Measurements from ENCODE around the gene IVNS1ABP. TPM values are rescaled to one million over a fixed set of nuclear protein-coding genes. Genes with fewer than 3 reads are reported as not detected.

The IVNS1ABP gene
- total and polyA plus RNA-seq, 10 of the 15 experiments (the other 5 are each of a cell fraction or from before 2014, with no cell fraction given): 19.2 to 154 (median 43.9) TPM

DNA sequence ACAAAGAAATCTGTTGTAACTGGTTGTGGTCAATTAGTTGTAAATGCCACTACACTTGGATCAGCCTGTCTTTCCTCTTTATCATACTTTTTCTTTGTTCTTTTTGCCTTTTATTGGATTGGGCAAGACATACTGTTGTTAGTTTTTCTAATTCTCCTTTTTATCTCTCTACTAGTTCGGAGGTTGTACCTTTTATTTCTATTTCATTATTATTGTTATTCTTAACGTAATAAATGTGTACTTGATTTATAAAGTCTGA is 59.2 kb downstream of the IVNS1ABP start:
- FAIRE-seq: no peak
- no TSS peak for BruUV-seq (replicated peaks)
- Histone ChIP-seq H3K4me3 (no peak overlapping the region), H3K79me2 (ENCODE audit: control insufficient read depth, insufficient read depth, low read length) (no peaks in the 10 kb centered on the region), H2AFZ (ENCODE audit: control insufficient read depth, low read depth, low read length) (no peak overlapping the region), H3K27me3 (replicated peaks in 1 of 2; ENCODE audit: control insufficient read depth in 2 of 2, insufficient read depth in 2 of 2, low read length in 1 of 2) (no peaks in the 10 kb centered on the region), H3K27ac (ENCODE audit: control insufficient read depth, insufficient read depth) (no peak overlapping the region), H3K4me2 (ENCODE audit: control insufficient read depth, insufficient read depth) (no peak overlapping the region), H3K4me1 (ENCODE audit: control insufficient read depth, insufficient read depth, low read length) (no peaks in the 10 kb centered on the region), H3K9me3 (replicated peaks; ENCODE audit: control insufficient read depth, insufficient read depth, low read length) (no peaks in the 10 kb centered on the region), H3K9ac (ENCODE audit: control insufficient read depth, insufficient read depth, low read length) (no peak overlapping the region), H3K36me3 (ENCODE audit: control insufficient read depth in 2 of 2, insufficient read depth in 2 of 2, low read length in 1 of 2) (no peaks in the 10 kb centered on the region), H4K20me1 (ENCODE audit: control insufficient read depth, insufficient read depth) (no peaks in the 10 kb centered on the region)
- SMC1A ChIA-PET (ENCODE audit: uncharacterized antibody, unreplicated experiment): no interaction called here
- no peak for ATAC-seq
- POLR2A ChIA-PET: no interaction called here
- WGBS (ENCODE audit: insufficient coverage, insufficient replicate concordance, low lambda C conversion rate, missing lambda C conversion rate): 50% methylated on average over 2 of the region's 2 CpGs
- intact Hi-C loops (cut with micrococcal nuclease; ENCODE audit: unreplicated experiment): no loop called here
- CTCF ChIA-PET: interaction anchor here (0.9 kb wide), 1 partner anchor 14 kb away, joined by 3 read pairs; no protein-coding TSS in a partner anchor
- in situ Hi-C loops (cut with MboI): no loop called here
- no peak for DNase-seq (ENCODE audit: low read depth, low spot score)
- RAD21 ChIA-PET (ENCODE audit: unreplicated experiment): interaction anchor here (0.9 kb wide), 1 partner anchor 18 kb away, joined by 3 read pairs; no protein-coding TSS in a partner anchor
- TF ChIP-seq CHD4 (IDR thresholded peaks at IDR 0.05) (no peak), BCLAF1 (IDR thresholded peaks at IDR 0.05) (no peak), ZNF217 (IDR thresholded peaks at IDR 0.05) (no peak), ZBED1 (IDR thresholded peaks at IDR 0.05; ENCODE audit: borderline replicate concordance) (no peak), CUX1 (IDR thresholded peaks at IDR 0.05; ENCODE audit: insufficient replicate concordance, low read depth, low read length) (no peak), TARDBP (IDR thresholded peaks at IDR 0.05; ENCODE audit: borderline replicate concordance) (no peak), SREBF1 (IDR thresholded peaks at IDR 0.05; ENCODE audit: low read length) (no peak), HDGF (IDR thresholded peaks at IDR 0.05) (no peak), NFIC (IDR thresholded peaks at IDR 0.05; ENCODE audit: low read depth, low read length) (no peak), BRCA1 (IDR thresholded peaks at IDR 0.05; ENCODE audit: low read depth, low read length) (no peak), TCF3 (IDR thresholded peaks at IDR 0.05; ENCODE audit: borderline replicate concordance, insufficient read depth, low read depth, low read length) (no peak), ATF3 (IDR thresholded peaks at IDR 0.05; ENCODE audit: borderline replicate concordance, extremely low read depth, low read depth, low read length) (no peak), PAX5 (IDR thresholded peaks at IDR 0.05; ENCODE audit: borderline replicate concordance, low read depth, low read length) (no peak)
- TF ChIP-seq, protein P1, sequence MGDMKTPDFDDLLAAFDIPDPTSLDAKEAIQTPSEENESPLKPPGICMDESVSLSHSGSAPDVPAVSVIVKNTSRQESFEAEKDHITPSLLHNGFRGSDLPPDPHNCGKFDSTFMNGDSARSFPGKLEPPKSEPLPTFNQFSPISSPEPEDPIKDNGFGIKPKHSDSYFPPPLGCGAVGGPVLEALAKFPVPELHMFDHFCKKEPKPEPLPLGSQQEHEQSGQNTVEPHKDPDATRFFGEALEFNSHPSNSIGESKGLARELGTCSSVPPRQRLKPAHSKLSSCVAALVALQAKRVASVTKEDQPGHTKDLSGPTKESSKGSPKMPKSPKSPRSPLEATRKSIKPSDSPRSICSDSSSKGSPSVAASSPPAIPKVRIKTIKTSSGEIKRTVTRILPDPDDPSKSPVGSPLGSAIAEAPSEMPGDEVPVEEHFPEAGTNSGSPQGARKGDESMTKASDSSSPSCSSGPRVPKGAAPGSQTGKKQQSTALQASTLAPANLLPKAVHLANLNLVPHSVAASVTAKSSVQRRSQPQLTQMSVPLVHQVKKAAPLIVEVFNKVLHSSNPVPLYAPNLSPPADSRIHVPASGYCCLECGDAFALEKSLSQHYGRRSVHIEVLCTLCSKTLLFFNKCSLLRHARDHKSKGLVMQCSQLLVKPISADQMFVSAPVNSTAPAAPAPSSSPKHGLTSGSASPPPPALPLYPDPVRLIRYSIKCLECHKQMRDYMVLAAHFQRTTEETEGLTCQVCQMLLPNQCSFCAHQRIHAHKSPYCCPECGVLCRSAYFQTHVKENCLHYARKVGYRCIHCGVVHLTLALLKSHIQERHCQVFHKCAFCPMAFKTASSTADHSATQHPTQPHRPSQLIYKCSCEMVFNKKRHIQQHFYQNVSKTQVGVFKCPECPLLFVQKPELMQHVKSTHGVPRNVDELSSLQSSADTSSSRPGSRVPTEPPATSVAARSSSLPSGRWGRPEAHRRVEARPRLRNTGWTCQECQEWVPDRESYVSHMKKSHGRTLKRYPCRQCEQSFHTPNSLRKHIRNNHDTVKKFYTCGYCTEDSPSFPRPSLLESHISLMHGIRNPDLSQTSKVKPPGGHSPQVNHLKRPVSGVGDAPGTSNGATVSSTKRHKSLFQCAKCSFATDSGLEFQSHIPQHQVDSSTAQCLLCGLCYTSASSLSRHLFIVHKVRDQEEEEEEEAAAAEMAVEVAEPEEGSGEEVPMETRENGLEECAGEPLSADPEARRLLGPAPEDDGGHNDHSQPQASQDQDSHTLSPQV (IDR thresholded peaks at IDR 0.05): no peak

Measured in GM12878 (cell line).